Measurements from ENCODE around the gene POLD3. TPM values are rescaled to one million over a fixed set of nuclear protein-coding genes. Genes with fewer than 3 reads are reported as not detected.

POLD3 gene
- total RNA-seq, 4 donors from 2014 or later, result 9.1 to 13.6 (median 9.2) TPM

GRCh38 chr11:74566146-74566960 lies 26.0 kb upstream of the POLD3 start:
- Histone ChIP-seq H3K4me3 (no peak overlapping the region), H3K27me3 (no peaks in the 10 kb centered on the region), H3K4me1 (no peaks in the 10 kb centered on the region), H3K36me3 (no peaks in the 10 kb centered on the region), H3K27ac (replicated peaks in 1 of 4) (no peak overlapping the region), H3K9me3 (peaks cover 0 to 7% (median 0%) of the 10 kb centered on the region in 4 donors)
- intact Hi-C loops (cut with DNase I), result no loop called here
- no peak for DNase-seq (ENCODE audit: extremely low spot score)
- WGBS, result 93% methylated on average over 5 of the region's 5 CpGs
- TF ChIP-seq POLR2AphosphoS5 (IDR thresholded peaks at IDR 0.05), result no peak
- no peak for TF ChIP-seq EP300 (IDR thresholded peaks at IDR 0.05)
- no peak for TF ChIP-seq POLR2A (IDR thresholded peaks at IDR 0.05; ENCODE audit: low read depth)
- no peak for TF ChIP-seq CTCF (IDR thresholded peaks at IDR 0.05)

- DNase-seq (ENCODE audit: extremely low spot score), result no peak
- 87% methylated on average over 1 of the region's 1 CpG for WGBS
Measured at GRCh38 chr11:74568028-74568427, 24.4 kb upstream of the POLD3 start.

GRCh38 chr11:74570266-74571061 lies 21.9 kb upstream of the POLD3 start:
- H3K27ac ChIP-seq (replicated peaks in 1 of 4), result no peak overlapping the region
- 73% methylated on average over 8 of the region's 8 CpGs for WGBS
- intact Hi-C loops (cut with DNase I), result loop anchor here (5.0 to 10.0 kb wide), 2 partner anchors 118 to 316 kb away; no protein-coding TSS in a partner anchor

More at GRCh38 chr11:74568028-74568427, 24.4 kb upstream of the POLD3 start:
- no peaks in the 10 kb centered on the region for H3K4me1 ChIP-seq
- H3K4me3 ChIP-seq, result no peak overlapping the region
- H3K9me3 ChIP-seq, result no peaks in the 10 kb centered on the region
- intact Hi-C loops (cut with DNase I), result no loop called here
- H3K27ac ChIP-seq (replicated peaks in 1 of 4), result no peak overlapping the region
- no peaks in the 10 kb centered on the region for H3K36me3 ChIP-seq
- H3K27me3 ChIP-seq, result no peaks in the 10 kb centered on the region
- TF ChIP-seq POLR2AphosphoS5 (IDR thresholded peaks at IDR 0.05) (no peak), POLR2A (IDR thresholded peaks at IDR 0.05; ENCODE audit: low read depth) (no peak), EP300 (IDR thresholded peaks at IDR 0.05) (no peak), CTCF (IDR thresholded peaks at IDR 0.05) (no peak)

GRCh38 chr11:74571062-74571399 lies 21.4 kb upstream of the POLD3 start:
- 87% methylated on average over 2 of the region's 2 CpGs for WGBS
- Histone ChIP-seq H3K4me1 (no peaks in the 10 kb centered on the region), H3K36me3 (no peaks in the 10 kb centered on the region), H3K4me3 (no peak overlapping the region), H3K27ac (replicated peaks in 1 of 4) (no peak overlapping the region), H3K9me3 (no peaks in the 10 kb centered on the region), H3K27me3 (peaks cover 0 to 3% (median 0%) of the 10 kb centered on the region in 4 donors)
- intact Hi-C loops (cut with DNase I), result loop anchor here (5.0 to 10.0 kb wide), 2 partner anchors 119 to 316 kb away; no protein-coding TSS in a partner anchor
- DNase-seq (ENCODE audit: extremely low spot score), result no peak
- TF ChIP-seq POLR2A (IDR thresholded peaks at IDR 0.05; ENCODE audit: low read depth) (no peak), POLR2AphosphoS5 (IDR thresholded peaks at IDR 0.05) (no peak), EP300 (IDR thresholded peaks at IDR 0.05) (no peak), CTCF (IDR thresholded peaks at IDR 0.05) (no peak)

More at GRCh38 chr11:74570266-74571061, 21.9 kb upstream of the POLD3 start:
- Histone ChIP-seq H3K27me3 (peaks cover 0 to 3% (median 0%) of the 10 kb centered on the region in 4 donors), H3K4me3 (no peak overlapping the region), H3K9me3 (no peaks in the 10 kb centered on the region), H3K36me3 (no peaks in the 10 kb centered on the region), H3K4me1 (no peaks in the 10 kb centered on the region)
- TF ChIP-seq CTCF (IDR thresholded peaks at IDR 0.05), result peak; percentile 51 to 64 (median 54)
- no peak for TF ChIP-seq EP300 (IDR thresholded peaks at IDR 0.05)
- DNase-seq (ENCODE audit: extremely low spot score), result no peak

Data from esophagus muscularis mucosa (tissue), 4 donors.